ENCODE data around the gene APOH. TPM values are rescaled to one million over a fixed set of nuclear protein-coding genes. Genes with fewer than 3 reads are reported as not detected.

Gene APOH
- polyA plus RNA-seq, 3 donors, result 0.28 to 0.86 (median 0.51) TPM

Other genes with a start within 250 kb of the APOH start
- 10 to 100 TPM; 14.2 to 18.5 (median 17.7) TPM for gene CEP112, start 37.3 kb downstream of the APOH start, polyA plus RNA-seq (ENCODE audit: insufficient read length in 3 of 3)
- gene PRKCA, start 73.2 kb upstream of the APOH start, polyA plus RNA-seq (ENCODE audit: insufficient read length in 3 of 3), result 10 to 100 TPM; 22.8 to 24.1 (median 23.8) TPM